ENCODE data around the gene SEMA4B.

Gene SEMA4B

DNA sequence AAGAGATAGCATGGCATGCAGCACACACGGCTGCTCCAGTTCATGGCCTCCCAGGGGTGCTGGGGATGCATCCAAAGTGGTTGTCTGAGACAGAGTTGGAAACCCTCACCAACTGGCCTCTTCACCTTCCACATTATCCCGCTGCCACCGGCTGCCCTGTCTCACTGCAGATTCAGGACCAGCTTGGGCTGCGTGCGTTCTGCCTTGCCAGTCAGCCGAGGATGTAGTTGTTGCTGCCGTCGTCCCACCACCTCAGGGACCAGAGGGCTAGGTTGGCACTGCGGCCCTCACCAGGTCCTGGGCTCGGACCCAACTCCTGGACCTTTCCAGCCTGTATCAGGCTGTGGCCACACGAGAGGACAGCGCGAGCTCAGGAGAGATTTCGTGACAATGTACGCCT, 27.8 kb downstream of the SEMA4B start:
- TF ChIP-seq, protein P1, sequence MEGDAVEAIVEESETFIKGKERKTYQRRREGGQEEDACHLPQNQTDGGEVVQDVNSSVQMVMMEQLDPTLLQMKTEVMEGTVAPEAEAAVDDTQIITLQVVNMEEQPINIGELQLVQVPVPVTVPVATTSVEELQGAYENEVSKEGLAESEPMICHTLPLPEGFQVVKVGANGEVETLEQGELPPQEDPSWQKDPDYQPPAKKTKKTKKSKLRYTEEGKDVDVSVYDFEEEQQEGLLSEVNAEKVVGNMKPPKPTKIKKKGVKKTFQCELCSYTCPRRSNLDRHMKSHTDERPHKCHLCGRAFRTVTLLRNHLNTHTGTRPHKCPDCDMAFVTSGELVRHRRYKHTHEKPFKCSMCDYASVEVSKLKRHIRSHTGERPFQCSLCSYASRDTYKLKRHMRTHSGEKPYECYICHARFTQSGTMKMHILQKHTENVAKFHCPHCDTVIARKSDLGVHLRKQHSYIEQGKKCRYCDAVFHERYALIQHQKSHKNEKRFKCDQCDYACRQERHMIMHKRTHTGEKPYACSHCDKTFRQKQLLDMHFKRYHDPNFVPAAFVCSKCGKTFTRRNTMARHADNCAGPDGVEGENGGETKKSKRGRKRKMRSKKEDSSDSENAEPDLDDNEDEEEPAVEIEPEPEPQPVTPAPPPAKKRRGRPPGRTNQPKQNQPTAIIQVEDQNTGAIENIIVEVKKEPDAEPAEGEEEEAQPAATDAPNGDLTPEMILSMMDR (IDR thresholded peaks at IDR 0.05; ENCODE audit: low read depth, low read length), result no peak

DNA sequence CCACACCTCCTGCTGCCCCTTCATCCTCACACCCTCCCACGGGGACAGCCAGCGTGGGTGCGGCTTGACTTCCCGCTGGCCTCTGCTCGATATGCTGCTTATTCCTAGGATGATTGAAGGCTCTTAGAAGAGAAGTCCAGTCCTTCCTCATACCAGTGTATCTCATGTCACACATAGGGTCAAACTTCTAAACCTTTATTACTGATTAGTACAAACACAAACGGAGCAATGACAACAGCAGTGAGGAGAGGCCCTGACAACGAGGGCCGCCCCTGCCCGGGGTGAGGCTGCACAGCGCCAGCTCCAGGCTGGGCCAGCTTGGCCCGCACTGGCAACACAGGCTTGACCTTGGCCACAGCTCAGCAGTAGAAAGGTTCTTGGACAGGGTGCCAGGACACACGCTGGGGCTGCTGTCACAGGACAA, 29.0 kb downstream of the SEMA4B start:
- no peak overlapping the region for H3K4me3 ChIP-seq (ENCODE audit: low read depth, low read length)

More for the DNA sequence above, 27.8 kb downstream of the SEMA4B start:
- H3K4me3 ChIP-seq (ENCODE audit: low read depth, low read length), result no peak overlapping the region

DNA sequence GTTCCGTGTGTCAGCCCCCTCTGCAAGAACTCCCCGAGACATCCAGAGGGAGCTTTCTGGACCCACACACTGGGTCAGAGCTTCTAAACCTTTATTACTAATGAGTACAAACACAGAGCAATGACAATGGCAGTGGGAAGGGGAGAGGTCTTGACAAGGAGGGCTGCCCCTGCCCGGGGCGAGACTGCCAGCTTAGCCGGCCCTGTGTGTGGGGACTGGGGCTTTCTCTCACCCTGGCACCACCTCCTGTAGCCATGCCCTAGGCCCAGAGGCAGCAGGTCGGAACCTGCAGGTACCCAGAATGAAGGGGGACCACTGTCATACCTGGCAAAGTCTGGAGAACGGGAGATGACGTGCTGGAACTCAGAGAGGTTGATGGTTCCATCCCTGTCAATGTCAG, 29.5 kb downstream of the SEMA4B start:
- TF ChIP-seq, protein P1 (IDR thresholded peaks at IDR 0.05; ENCODE audit: low read depth, low read length), result no peak

More for the DNA sequence above, 29.0 kb downstream of the SEMA4B start:
- TF ChIP-seq, protein P1 (IDR thresholded peaks at IDR 0.05; ENCODE audit: low read depth, low read length), result no peak

DNA sequence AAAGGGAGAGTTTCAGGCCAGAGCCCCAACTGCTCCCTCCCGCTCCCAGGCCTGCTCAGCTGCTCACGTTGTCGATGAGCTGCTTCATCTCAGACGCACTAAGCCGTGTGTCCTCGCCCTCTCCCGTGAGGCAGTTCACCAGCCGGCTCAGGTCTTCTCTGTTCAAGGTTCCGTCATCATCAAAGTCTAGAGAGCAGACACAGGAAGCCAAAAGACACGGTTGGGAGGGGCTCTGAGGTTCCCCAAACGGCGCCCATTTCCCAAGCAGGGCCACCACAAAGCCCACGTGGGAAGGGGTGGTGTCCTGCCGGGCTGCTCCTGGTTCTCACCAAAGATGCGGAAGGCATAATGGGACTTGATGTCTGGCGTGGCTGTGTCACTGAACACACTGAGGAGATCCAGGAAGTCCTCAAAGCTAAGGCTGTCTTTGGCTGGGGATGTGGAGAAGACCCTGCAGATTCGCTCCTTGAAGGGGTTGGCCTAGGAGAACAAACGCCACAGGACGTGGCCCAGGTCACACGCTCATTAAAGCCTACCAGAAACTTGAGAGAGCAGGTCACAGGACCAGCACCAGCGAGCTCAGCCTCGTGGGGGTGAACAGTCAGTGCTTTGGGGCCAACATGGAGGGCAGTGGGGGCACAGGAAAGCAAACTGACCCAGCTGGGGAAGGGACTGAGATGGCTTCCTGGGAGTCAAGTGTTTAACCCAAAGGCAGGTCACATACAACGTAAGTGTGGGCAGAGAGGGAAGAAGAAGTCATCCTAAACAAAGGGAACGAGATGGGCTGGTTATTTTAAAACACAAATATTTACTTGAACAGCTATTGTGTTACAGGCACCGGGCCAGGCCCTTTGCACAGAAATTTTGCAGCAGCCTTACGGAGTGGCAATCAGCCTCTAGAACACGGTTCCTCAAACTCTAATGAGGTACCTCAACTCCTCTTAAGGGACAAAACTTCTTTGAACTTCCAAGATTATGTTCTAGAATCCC, 30.2 kb downstream of the SEMA4B start:
- no peak overlapping the region for H3K4me3 ChIP-seq (ENCODE audit: low read depth, low read length)
- TF ChIP-seq, protein P1 (IDR thresholded peaks at IDR 0.05; ENCODE audit: low read depth, low read length), result no peak

More for the DNA sequence above, 29.5 kb downstream of the SEMA4B start:
- H3K4me3 ChIP-seq (ENCODE audit: low read depth, low read length), result no peak overlapping the region

DNA sequence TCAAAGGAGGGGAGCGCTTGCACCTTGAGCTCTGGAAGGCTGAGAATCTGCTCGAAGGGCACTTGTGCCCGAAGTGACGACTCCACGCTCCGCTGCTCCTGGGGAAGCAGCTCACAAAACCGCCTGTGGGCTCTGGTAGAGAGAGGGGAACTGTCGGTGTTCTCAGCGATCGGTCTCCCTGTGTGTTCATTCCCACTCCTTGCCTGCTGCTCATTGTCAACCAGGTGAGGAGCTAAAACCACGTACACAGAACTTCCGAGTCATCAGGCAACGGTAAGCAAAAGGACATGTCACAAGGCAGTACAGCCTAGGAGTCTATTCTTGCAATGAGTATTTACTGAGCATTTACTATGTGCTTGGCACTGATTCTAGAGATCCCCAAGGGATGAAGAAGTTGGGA, 31.1 kb downstream of the SEMA4B start:
- peak overlapping the region; percentile 81; the same call in 1 of the 2 replicates for H3K4me3 ChIP-seq (ENCODE audit: low read depth, low read length)
- TF ChIP-seq, protein P1 (IDR thresholded peaks at IDR 0.05; ENCODE audit: low read depth, low read length), result no peak

DNA sequence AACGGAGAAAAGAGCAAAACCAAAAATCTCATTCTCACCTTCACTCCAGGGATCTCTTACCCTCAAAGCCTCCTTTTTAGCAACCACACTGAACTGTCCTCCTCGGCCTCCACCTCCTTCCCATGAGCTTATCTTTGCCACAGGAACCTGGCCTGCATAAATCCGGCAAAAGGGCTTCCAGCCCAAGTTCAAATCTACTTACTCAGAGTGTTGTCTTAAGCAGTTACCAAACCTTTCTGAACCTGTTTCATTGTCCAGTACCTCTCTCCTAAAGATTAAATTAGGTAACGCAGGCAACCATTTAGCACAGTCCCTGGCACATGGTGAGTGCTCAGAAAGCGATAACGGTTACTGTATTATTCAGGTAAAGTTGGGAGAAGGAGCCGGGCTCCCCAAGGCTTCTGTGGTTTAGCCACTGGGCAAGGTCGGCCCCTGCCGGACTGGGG, 31.8 kb downstream of the SEMA4B start:
- peak overlapping the region; percentile 81 for H3K4me3 ChIP-seq (ENCODE audit: low read depth, low read length)
- TF ChIP-seq, protein P1 (IDR thresholded peaks at IDR 0.05; ENCODE audit: low read depth, low read length), result peak; percentile 37

All from WI38 (cell line).